ENCODE results near the gene NEK7.

Gene NEK7

GRCh38 chr1:198245379-198245778 lies 88.6 kb downstream of the NEK7 start:
- no peak for DNase-seq (ENCODE audit: low read depth in 2 of 2)
- TF ChIP-seq CTCF (IDR thresholded peaks at IDR 0.05; ENCODE audit: low read depth, low read length) = no peak
- no peak overlapping the region for H3K4me3 ChIP-seq (replicated peaks in 1 of 2; ENCODE audit: low read depth in 2 of 2, low read length in 2 of 2)

GRCh38 chr1:198246337-198246736 lies 89.5 kb downstream of the NEK7 start:
- TF ChIP-seq CTCF (IDR thresholded peaks at IDR 0.05; ENCODE audit: low read depth, low read length) = no peak
- DNase-seq (ENCODE audit: low read depth in 2 of 2) = no peak
- no peak overlapping the region for H3K4me3 ChIP-seq (replicated peaks in 1 of 2; ENCODE audit: low read depth in 2 of 2, low read length in 2 of 2)

DNA sequence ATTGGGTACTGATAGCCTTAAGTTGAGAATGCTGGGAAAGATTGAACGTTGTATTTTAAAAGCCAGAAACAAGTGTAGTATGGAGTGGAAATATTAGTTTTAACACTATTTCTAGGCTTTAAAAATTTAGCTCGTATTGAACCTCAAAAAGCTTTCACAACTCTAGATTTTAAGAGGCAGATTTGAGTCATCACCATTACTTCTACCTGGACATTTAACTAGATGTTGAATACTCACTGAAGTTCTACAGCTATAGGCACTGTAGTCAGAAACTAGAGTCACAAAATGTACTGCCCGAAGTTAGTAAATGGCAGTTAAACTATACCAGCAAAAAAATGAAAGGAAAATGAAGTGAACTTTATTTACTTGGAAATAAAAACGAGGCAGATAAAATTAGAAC lies 96.5 kb downstream of the NEK7 start:
- no peak for DNase-seq (ENCODE audit: low read depth in 2 of 2)
- H3K4me3 ChIP-seq (replicated peaks in 1 of 2; ENCODE audit: low read depth in 2 of 2, low read length in 2 of 2) = no peak overlapping the region
- TF ChIP-seq CTCF (IDR thresholded peaks at IDR 0.05; ENCODE audit: low read depth, low read length) = no peak

- no peak for TF ChIP-seq CTCF (IDR thresholded peaks at IDR 0.05; ENCODE audit: low read depth, low read length)
- DNase-seq (ENCODE audit: low read depth in 2 of 2) = peak; percentile 57 to 63
- H3K4me3 ChIP-seq (replicated peaks in 1 of 2; ENCODE audit: low read depth in 2 of 2, low read length in 2 of 2) = no peak overlapping the region
Observed at GRCh38 chr1:198253668-198254067, 96.9 kb downstream of the NEK7 start.

DNA sequence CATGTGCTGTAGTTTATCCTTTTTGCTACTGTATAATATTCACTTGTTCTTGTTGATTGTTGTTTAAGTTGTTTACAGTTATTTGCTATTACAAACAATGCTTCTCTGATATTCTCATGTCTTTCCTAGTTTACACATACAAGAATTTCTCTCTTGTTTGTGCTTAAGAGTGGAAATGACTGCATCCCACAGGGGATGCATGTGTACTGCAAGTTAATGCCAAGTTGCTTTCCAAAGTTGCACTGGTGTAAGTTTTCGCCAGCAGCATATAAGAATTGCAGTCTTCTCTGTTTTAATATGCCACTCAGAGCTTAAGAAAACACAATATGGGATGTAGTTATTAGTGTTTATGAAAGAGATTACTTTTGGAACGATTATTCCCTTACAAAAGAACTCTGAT lies 97.7 kb downstream of the NEK7 start:
- H3K4me3 ChIP-seq (replicated peaks in 1 of 2; ENCODE audit: low read depth in 2 of 2, low read length in 2 of 2) = no peak overlapping the region
- TF ChIP-seq CTCF (IDR thresholded peaks at IDR 0.05; ENCODE audit: low read depth, low read length) = peak; percentile 42
- peak; percentile 53 to 58 for DNase-seq (ENCODE audit: low read depth in 2 of 2)

DNA sequence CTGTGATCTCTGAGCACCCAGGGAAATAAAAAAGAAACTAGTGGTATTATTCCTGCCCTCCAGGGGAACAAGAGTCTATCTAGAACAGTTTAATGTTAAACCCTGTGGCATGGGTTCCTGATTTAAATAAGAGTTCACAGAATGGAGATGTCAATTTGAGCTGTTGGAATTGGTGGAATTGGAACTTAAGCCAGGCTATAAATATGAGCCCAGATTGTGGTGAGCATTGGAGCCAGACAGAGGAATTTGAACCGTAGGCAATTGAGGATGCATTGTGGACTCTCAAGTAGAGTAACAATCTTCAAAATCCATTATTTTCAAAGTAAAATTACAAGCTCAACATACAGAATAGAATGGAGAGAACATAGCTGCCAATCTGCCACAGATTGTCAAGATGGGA lies 98.2 kb downstream of the NEK7 start:
- no peak overlapping the region for H3K4me3 ChIP-seq (replicated peaks in 1 of 2; ENCODE audit: low read depth in 2 of 2, low read length in 2 of 2)
- no peak for DNase-seq (ENCODE audit: low read depth in 2 of 2)
- TF ChIP-seq CTCF (IDR thresholded peaks at IDR 0.05; ENCODE audit: low read depth, low read length) = no peak

- DNase-seq (ENCODE audit: low read depth in 2 of 2) = no peak
- no peak overlapping the region for H3K4me3 ChIP-seq (replicated peaks in 1 of 2; ENCODE audit: low read depth in 2 of 2, low read length in 2 of 2)
- no peak for TF ChIP-seq CTCF (IDR thresholded peaks at IDR 0.05; ENCODE audit: low read depth, low read length)
Observed at GRCh38 chr1:198255784-198256183, 99.0 kb downstream of the NEK7 start.
